ENCODE data around the gene LNPK.

LNPK gene

DNA sequence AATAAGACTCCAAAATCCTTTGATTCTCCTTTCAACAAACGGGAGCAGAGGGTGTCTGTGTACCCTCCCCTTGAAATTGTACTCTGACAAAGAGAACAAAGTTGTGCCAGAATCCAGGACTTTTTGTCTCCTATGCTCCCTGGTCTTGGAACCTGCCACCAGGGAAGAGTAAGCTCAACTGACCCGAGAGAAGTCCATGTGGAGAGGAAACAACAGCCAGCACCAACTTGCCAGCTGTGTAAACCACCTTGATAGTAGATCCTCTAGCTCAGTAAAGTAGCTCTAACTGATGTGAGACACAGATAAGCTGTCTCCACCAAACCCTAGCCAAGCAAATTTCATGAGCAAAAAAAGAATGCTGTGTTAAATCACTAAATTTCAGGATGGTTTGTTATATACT lies 46.9 kb downstream of the LNPK start:
- DNase-seq (ENCODE audit: low read depth): no peak
- H3K4me3 ChIP-seq (ENCODE audit: low read depth, low read length): no peak overlapping the region
- TF ChIP-seq, protein P1, sequence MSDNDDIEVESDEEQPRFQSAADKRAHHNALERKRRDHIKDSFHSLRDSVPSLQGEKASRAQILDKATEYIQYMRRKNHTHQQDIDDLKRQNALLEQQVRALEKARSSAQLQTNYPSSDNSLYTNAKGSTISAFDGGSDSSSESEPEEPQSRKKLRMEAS (IDR thresholded peaks at IDR 0.05; ENCODE audit: low read depth, low read length): no peak
- no peak for TF ChIP-seq MYC (IDR thresholded peaks at IDR 0.05; ENCODE audit: low read depth, low read length)
- TF ChIP-seq, protein P2, sequence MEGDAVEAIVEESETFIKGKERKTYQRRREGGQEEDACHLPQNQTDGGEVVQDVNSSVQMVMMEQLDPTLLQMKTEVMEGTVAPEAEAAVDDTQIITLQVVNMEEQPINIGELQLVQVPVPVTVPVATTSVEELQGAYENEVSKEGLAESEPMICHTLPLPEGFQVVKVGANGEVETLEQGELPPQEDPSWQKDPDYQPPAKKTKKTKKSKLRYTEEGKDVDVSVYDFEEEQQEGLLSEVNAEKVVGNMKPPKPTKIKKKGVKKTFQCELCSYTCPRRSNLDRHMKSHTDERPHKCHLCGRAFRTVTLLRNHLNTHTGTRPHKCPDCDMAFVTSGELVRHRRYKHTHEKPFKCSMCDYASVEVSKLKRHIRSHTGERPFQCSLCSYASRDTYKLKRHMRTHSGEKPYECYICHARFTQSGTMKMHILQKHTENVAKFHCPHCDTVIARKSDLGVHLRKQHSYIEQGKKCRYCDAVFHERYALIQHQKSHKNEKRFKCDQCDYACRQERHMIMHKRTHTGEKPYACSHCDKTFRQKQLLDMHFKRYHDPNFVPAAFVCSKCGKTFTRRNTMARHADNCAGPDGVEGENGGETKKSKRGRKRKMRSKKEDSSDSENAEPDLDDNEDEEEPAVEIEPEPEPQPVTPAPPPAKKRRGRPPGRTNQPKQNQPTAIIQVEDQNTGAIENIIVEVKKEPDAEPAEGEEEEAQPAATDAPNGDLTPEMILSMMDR (IDR thresholded peaks at IDR 0.05; ENCODE audit: low read depth, low read length): no peak
- no peak for TF ChIP-seq POLR2A (IDR thresholded peaks at IDR 0.05; ENCODE audit: extremely low read depth, insufficient read length)

DNA sequence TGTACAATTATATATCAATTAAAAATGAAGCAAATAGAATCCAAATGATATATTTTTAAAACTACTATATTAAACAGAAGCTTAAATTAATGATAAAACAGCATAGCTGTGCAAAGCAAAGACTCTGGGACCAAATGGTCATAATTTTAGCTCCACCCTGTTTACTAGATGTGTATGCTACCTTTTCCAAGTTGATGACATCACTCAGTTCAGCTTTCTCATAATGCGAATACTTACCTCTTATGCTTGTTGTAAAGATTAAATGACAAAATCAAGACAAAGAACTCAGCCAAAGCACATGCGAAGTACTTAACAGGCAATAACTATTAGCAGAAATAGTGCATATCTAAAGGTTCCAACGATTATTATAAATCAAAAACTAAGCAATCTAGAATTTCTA lies 51.6 kb downstream of the LNPK start:
- TF ChIP-seq POLR2A (IDR thresholded peaks at IDR 0.05; ENCODE audit: extremely low read depth, insufficient read length): no peak
- TF ChIP-seq, protein P2 (IDR thresholded peaks at IDR 0.05; ENCODE audit: low read depth, low read length): no peak
- TF ChIP-seq, protein P1 (IDR thresholded peaks at IDR 0.05; ENCODE audit: low read depth, low read length): no peak
- TF ChIP-seq MYC (IDR thresholded peaks at IDR 0.05; ENCODE audit: low read depth, low read length): no peak
- DNase-seq (ENCODE audit: low read depth): no peak
- H3K4me3 ChIP-seq (ENCODE audit: low read depth, low read length): no peak overlapping the region

DNA sequence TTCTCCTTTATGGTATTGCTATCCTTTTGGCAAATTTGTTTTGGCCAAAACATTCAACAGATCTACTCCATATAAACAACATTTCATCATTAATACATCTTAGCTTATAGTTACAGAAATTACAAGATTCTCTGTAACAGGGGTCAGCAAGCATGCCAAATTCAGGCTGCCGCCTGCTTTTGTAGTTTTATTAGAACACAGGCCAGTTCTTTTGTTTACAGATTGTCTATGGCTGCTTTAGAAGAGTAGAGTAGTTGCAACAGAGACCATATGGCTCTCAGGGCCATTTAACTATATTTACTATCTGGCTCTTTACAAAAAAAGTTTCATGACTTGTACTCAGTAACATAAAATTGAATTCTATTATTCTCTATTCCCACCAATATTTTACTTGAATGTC lies 53.9 kb downstream of the LNPK start:
- TF ChIP-seq, protein P1 (IDR thresholded peaks at IDR 0.05; ENCODE audit: low read depth, low read length): no peak
- TF ChIP-seq MYC (IDR thresholded peaks at IDR 0.05; ENCODE audit: low read depth, low read length) (no peak), POLR2A (IDR thresholded peaks at IDR 0.05; ENCODE audit: extremely low read depth, insufficient read length) (no peak)
- TF ChIP-seq, protein P2 (IDR thresholded peaks at IDR 0.05; ENCODE audit: low read depth, low read length): no peak
- no peak overlapping the region for H3K4me3 ChIP-seq (ENCODE audit: low read depth, low read length)
- no peak for DNase-seq (ENCODE audit: low read depth)

DNA sequence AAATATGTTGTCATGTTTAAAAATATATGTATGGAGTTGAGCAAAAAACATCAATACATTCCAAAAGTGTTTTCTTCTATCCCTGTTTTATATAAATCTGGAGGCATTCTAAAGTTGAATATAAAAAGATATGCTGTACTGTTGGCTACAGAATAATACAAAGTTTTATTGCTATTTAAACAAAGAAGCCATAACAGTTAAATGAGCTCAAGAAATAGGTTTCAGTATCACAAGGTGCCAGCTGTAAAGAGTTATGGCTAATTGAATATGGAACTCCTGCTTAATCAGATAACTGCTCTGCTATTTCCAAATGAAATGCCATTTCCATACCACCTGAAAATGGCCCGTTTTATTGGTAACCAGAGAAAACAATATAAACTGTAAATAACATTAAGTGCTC lies 55.0 kb downstream of the LNPK start:
- no peak for DNase-seq (ENCODE audit: low read depth)
- H3K4me3 ChIP-seq (ENCODE audit: low read depth, low read length): no peak overlapping the region
- TF ChIP-seq MYC (IDR thresholded peaks at IDR 0.05; ENCODE audit: low read depth, low read length): no peak
- TF ChIP-seq, protein P2 (IDR thresholded peaks at IDR 0.05; ENCODE audit: low read depth, low read length): no peak
- no peak for TF ChIP-seq POLR2A (IDR thresholded peaks at IDR 0.05; ENCODE audit: extremely low read depth, insufficient read length)
- TF ChIP-seq, protein P1 (IDR thresholded peaks at IDR 0.05; ENCODE audit: low read depth, low read length): no peak

DNA sequence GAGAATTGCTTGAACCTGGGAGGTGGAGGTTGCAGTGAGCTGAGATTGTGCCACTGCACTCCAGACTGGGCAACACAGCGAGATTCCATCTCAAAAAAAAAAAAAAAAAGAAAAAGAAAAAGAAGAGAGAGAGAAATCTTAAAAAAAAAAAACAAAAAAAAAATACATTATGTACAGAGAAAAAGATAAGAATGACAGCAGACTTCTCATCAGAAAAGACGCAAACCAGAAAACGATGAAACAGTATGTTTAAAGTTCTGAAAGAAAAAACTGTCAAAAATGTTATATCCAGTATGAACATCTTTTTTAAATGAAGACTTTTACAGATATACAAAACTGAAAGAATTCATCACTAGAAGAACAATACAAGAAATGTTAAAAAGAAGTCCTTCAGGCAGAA lies 60.4 kb downstream of the LNPK start:
- TF ChIP-seq MYC (IDR thresholded peaks at IDR 0.05; ENCODE audit: low read depth, low read length) (no peak), POLR2A (IDR thresholded peaks at IDR 0.05; ENCODE audit: extremely low read depth, insufficient read length) (no peak)
- no peak overlapping the region for H3K4me3 ChIP-seq (ENCODE audit: low read depth, low read length)
- no peak for DNase-seq (ENCODE audit: low read depth)

DNA sequence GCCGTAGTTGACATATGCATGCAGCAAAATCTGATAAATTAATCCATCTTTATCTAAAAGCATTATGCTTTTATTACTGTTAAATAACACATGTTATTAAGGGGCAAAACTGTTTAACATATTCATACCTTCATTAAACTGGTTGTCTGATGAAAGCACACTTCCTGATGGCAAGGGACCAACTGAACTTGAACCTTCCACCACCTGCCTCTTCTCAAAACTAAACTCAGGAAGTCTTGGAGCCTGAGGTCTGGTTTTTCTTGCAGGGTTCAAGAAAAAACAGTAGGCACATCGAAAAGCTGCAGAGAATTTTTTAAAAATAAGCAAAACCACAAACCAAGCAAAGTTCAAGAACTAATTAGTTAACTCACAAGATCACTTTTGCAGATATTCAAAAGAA lies 64.9 kb downstream of the LNPK start:
- TF ChIP-seq, protein P1 (IDR thresholded peaks at IDR 0.05; ENCODE audit: low read depth, low read length): no peak
- TF ChIP-seq POLR2A (IDR thresholded peaks at IDR 0.05; ENCODE audit: extremely low read depth, insufficient read length) (no peak), MYC (IDR thresholded peaks at IDR 0.05; ENCODE audit: low read depth, low read length) (no peak)
- TF ChIP-seq, protein P2 (IDR thresholded peaks at IDR 0.05; ENCODE audit: low read depth, low read length): no peak
- DNase-seq (ENCODE audit: low read depth): no peak
- H3K4me3 ChIP-seq (ENCODE audit: low read depth, low read length): no peak overlapping the region

All from NB4 (cell line).